Small intestine (tissue), 7 donors: ENCODE measurements around the gene LINGO1. TPM values are rescaled to one million over a fixed set of nuclear protein-coding genes. Genes with fewer than 3 reads are reported as not detected.

ENCODE experiments used
- DNase-seq, 2 donors: peaks; one replicate each; pipeline versions ENCODE4 v3.0.0 to v3.0.0-alpha.2; 2013
- FAIRE-seq: peaks from 2 replicates; lab custom pipeline; 2012; peaks lifted over from hg19 to GRCh38; lab: Jason Lieb, UNC
- H3K27ac ChIP-seq, 3 donors: one replicate each; pipeline ENCODE4 v1.5.1; 2013; ENCODE audit warnings: low read length in 2 of 3, mild to moderate bottlenecking in 2 of 3, control low read depth in 1 of 3, inconsistent platforms in 1 of 3, low read depth in 1 of 3, moderate library complexity in 1 of 3
- H3K27me3 ChIP-seq, 3 donors: one replicate each; pipeline ENCODE4 v1.6.1; 2013; ENCODE audit warnings: low read length in 3 of 3, inconsistent platforms in 1 of 3; ENCODE audit not compliant: control insufficient read depth in 3 of 3, insufficient read depth in 3 of 3
- H3K36me3 ChIP-seq, 3 donors: one replicate each; pipeline ENCODE4 v1.6.1; 2013; ENCODE audit warnings: low read length in 3 of 3, inconsistent platforms in 1 of 3, low read depth in 1 of 3, mild to moderate bottlenecking in 1 of 3, moderate library complexity in 1 of 3; ENCODE audit not compliant: control insufficient read depth in 3 of 3, insufficient read depth in 2 of 3
- H3K4me1 ChIP-seq, 3 donors: one replicate each; pipeline ENCODE4 v1.6.1; 2013; ENCODE audit warnings: low read length in 2 of 3, inconsistent platforms in 1 of 3, low read depth in 1 of 3, mild to moderate bottlenecking in 1 of 3, moderate library complexity in 1 of 3; ENCODE audit not compliant: control insufficient read depth in 3 of 3, insufficient read depth in 2 of 3
- H3K4me3 ChIP-seq, 3 donors: one replicate each; pipeline ENCODE4 v1.5.1; 2013; ENCODE audit warnings: low read length in 3 of 3, control low read depth in 1 of 3, inconsistent platforms in 1 of 3, low read depth in 1 of 3, mild to moderate bottlenecking in 1 of 3, moderate library complexity in 1 of 3
- H3K9me3 ChIP-seq, 2 donors: one replicate each; pipeline ENCODE4 v1.6.1; 2013; ENCODE audit warnings: low read depth in 1 of 2, low read length in 1 of 2; ENCODE audit not compliant: control insufficient read depth in 2 of 2, insufficient read depth in 1 of 2
- WGBS, 3 donors: extraction: QIAGEN DNeasy Blood & Tissue Kit; methylation state at CpG; one replicate each; pipeline ENCODE4 v1.1.7; 2013; 5-methylcytosine and 5-hydroxymethylcytosine counted together
- polyA plus RNA-seq, 4 donors: library from polyadenylated mRNA; stranded (reverse) in 3 of 4; unstranded in 1 of 4; fragments of 200-250 nt in 3 of 4; fragments of 120-200 nt in 1 of 4; gene quantifications; one replicate each; pipeline versions ENCODE4 v1.2.1 to v1.2.3, GENCODE V29; 2013
- donor health status: healthy with polysubstance abuse.
- donor health status: control.
- donor health status: control.
- donor health status: Bipolar disorder and iron deficiency.
- donor health status: healthy.

Gene LINGO1
- polyA plus RNA-seq, 4 donors: 4.5 to 6.1 TPM; not detected in 2

DNA sequence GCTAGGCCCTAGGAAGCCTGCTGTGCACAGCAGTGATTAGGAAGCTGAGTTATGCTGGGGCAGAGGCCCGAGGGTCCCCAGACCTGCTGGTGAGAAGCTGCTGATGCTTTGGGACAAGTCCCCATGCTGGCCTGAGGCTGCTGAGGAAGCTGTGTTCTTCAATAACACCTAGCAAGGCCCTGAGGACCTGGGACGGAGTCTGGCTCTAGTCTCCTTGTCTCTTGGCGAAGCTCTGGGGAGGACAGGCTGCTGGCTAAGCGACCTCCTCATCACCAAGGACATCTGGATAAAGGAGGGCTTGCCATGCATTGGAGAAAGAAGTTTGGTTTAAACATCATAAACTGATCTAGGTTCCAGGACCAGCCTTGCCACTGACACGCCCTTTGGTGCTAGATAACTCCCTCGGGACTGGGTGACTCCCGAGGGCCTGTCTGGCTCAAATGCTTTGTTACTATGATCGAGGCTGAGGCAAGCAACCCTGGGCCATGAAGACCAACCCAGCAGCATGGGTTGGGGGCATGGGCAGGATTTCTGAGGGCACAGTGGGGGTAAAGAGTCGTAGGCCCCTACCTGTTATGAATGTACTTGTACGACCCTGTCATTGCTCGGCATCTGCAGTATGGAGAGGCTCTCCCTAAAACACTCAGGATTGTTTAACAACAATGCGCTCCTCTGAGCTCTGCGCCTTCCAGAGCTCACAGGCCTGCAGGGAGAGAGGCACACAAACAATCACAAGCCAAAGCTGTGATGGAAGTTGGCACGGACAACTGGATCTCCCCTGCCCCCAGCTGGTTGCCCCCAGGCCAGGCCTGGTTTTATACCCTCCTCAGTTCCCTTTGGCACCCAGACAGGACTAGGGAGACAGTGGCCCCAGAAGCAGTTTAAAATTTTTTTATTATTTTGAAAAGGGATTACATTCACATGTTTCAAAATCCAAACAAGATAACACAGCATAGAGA, 64.4 kb downstream of the LINGO1 start:
- Histone ChIP-seq H3K36me3 (no peaks in the 10 kb centered on the region), H3K27ac (peak overlapping the region in 1 of 3 donors; percentile 70), H3K27me3 (no peaks in the 10 kb centered on the region), H3K4me3 (no peak overlapping the region), H3K4me1 (peaks cover 0 to 23% (median 0%) of the 10 kb centered on the region in 3 donors), H3K9me3 (peaks cover 0 to 4% of the 10 kb centered on the region in 2 donors)
- DNase-seq (no peak), FAIRE-seq (no peak)
- 78 to 80% (median 80%) methylated on average over 14 of the region's 14 CpGs for WGBS, 3 donors

DNA sequence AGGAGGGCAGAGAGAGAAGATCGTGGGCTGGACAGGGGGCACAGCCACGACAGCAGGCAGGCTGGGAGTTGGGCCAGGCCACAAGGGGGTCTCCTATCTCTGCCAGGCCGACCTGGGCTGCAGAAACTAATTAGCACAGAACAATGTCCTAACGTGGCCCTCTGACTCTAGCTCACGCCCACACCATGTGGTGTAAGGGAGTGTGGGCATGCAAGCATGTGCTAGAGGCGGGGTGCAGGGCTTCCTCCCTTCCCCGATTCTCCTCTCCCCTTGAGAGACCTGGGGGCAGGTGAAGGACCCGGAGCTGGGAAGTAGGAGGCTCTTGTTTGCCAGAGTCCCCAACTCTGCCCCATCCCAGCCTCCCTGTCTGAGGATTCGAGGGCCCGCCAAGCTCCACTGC, 65.5 kb downstream of the LINGO1 start:
- FAIRE-seq: no peak
- H3K27ac ChIP-seq: no peak overlapping the region
- no peak for DNase-seq
- H3K27me3 ChIP-seq: no peaks in the 10 kb centered on the region
- no peaks in the 10 kb centered on the region for H3K36me3 ChIP-seq
- H3K9me3 ChIP-seq: peaks cover 0 to 4% of the 10 kb centered on the region in 2 donors
- WGBS, 3 donors: 82 to 86% (median 84%) methylated on average over 10 of the region's 10 CpGs
- H3K4me1 ChIP-seq: peaks cover 0 to 23% (median 0%) of the 10 kb centered on the region in 3 donors
- H3K4me3 ChIP-seq: no peak overlapping the region

DNA sequence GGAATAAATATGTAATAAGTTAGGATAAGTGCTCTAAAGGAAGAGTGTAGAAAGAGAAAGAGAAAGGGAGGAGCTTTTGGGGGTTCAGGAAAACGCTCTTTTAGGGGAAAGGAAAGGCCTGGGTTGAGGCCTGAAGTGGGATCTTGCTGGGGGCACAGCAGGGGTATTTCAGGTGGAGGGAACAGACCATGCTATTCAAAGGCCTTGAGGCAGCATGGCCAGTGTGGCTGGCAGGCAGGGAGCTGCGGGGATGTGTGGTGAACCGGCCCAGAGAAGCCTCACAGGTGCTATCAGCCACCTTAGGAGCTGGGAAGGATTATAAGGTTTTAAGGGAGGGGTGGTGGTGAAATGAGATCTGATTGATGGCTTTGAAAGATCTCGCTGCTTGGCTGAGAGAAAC, 66.6 kb downstream of the LINGO1 start:
- no peak overlapping the region for H3K4me3 ChIP-seq
- WGBS, 3 donors: 79 to 90% (median 87%) methylated on average over 4 of the region's 4 CpGs
- no peaks in the 10 kb centered on the region for H3K36me3 ChIP-seq
- DNase-seq (no peak), FAIRE-seq (no peak)
- H3K9me3 ChIP-seq: peaks cover 0 to 4% of the 10 kb centered on the region in 2 donors
- H3K27ac ChIP-seq: no peak overlapping the region
- H3K4me1 ChIP-seq: peaks cover 0 to 23% (median 0%) of the 10 kb centered on the region in 3 donors
- no peaks in the 10 kb centered on the region for H3K27me3 ChIP-seq

DNA sequence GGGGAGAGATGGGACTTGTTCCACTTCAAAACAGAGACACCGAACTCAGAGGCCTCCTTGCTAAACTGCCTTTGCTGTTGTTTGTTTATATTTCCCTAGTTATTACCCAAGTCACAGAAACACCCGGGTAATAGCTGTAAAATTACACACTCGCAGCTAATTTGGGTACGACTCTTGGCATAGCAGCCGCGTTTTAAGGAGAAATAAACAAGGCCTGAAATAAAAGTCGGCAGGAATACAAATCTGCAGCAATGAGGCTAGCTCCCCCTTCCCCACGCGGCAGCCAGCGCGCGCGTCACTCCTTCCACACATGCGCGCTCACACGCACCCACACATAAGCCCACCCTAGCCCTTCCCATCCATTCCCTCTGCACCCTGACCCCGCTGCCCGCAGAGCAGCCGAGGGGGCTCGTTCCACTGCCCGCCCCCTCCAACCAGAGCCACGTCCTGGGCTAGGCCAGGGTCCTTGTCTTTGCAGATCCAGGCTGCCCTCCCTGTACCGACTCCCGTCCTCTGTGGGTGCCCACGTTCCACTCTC, 67.3 kb downstream of the LINGO1 start:
- Histone ChIP-seq H3K27ac (no peak overlapping the region), H3K9me3 (peaks cover 0 to 4% of the 10 kb centered on the region in 2 donors), H3K4me3 (no peak overlapping the region), H3K36me3 (no peaks in the 10 kb centered on the region), H3K27me3 (no peaks in the 10 kb centered on the region), H3K4me1 (peaks cover 0 to 23% (median 0%) of the 10 kb centered on the region in 3 donors)
- DNase-seq: no peak
- 85 to 92% (median 88%) methylated on average over 25 of the region's 25 CpGs for WGBS, 3 donors
- FAIRE-seq: no peak

DNA sequence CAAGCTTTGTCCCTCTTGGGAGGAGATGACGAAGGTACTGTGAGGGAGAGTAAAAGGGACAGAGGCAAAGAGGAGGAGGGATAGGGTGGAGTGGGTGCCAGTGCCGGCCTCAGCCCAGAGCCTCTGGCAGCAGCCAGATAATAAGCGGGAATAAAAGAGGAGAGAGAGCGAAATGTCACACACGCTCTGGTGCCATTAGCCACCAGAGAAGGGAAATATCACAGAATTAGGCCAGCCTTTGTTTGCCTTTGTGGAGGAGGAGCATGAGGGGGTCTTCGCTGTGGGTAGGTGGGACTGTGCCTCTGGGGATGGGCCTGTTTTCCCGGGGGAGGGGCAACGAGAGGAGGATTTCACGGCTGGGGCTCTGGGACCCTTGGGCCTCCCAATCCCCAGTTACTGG, 67.8 kb downstream of the LINGO1 start:
- Histone ChIP-seq H3K4me1 (peaks cover 0 to 21% (median 0%) of the 10 kb centered on the region in 3 donors), H3K4me3 (no peak overlapping the region), H3K27me3 (no peaks in the 10 kb centered on the region), H3K36me3 (no peaks in the 10 kb centered on the region), H3K27ac (no peak overlapping the region), H3K9me3 (peaks cover 0 to 4% of the 10 kb centered on the region in 2 donors)
- FAIRE-seq (no peak), DNase-seq (no peak)
- 79 to 83% (median 81%) methylated on average over 9 of the region's 9 CpGs for WGBS, 3 donors

DNA sequence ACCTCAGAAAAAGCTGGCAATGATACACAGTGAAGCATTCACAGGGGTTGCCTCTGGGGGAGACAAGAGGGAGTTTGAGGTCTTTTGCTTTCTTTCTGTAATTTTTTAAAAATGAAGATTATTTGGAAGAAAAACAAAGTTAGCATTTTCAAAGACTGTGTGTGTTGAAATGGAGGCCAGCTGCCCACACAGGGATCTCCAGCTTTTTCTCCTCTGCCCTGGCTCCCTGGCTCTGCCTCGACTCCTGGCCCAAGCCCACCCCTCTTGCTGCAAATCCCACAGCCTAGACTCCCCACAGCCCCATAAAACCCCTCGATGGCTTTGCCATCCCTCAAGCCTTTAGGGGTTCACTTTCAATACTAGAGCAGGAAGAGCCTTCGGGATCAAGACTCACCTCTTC, 68.4 kb downstream of the LINGO1 start:
- WGBS, 3 donors: 79 to 85% (median 81%) methylated on average over 3 of the region's 3 CpGs
- Histone ChIP-seq H3K36me3 (no peaks in the 10 kb centered on the region), H3K4me1 (peaks cover 0 to 15% (median 0%) of the 10 kb centered on the region in 3 donors), H3K27me3 (no peaks in the 10 kb centered on the region), H3K4me3 (no peak overlapping the region), H3K9me3 (peaks cover 0 to 4% of the 10 kb centered on the region in 2 donors), H3K27ac (no peak overlapping the region)
- DNase-seq (no peak), FAIRE-seq (no peak)

DNA sequence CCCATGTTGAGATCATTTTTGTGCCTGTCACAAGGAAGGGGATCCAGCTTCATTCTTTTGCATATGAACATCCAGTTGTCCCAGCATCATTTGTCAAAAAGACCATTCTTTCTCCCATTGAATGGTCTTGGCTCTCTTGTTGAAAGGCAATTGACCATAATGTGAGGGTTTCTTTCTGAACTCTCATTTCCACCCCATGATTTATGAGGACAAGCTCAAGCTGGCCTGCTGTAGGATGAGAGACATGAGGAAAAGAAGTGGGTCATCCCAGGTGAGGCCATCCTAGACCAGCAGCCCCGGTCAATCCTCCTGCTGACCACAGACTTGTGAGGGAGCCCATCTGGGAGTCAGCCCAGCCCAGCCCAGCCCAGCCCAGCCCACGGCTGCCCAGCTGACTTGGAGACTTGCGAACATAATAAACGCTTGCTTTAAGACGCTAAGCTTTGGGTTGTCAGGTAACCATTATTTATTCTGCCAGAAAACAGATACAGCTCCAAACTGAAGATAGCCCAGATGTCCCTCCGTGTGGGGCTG, 69.0 kb downstream of the LINGO1 start:
- WGBS, 3 donors: 61 to 65% (median 64%) methylated on average over 6 of the region's 6 CpGs
- no peaks in the 10 kb centered on the region for H3K27me3 ChIP-seq
- DNase-seq: no peak
- H3K4me1 ChIP-seq: peaks cover 0 to 9% (median 0%) of the 10 kb centered on the region in 3 donors
- H3K4me3 ChIP-seq: no peak overlapping the region
- H3K27ac ChIP-seq: no peak overlapping the region
- peaks cover 0 to 4% of the 10 kb centered on the region in 2 donors for H3K9me3 ChIP-seq
- FAIRE-seq: no peak
- no peaks in the 10 kb centered on the region for H3K36me3 ChIP-seq
